Skeletal muscle satellite cell (primary cell): ENCODE data around the gene SUCO.

Source experiments
- H3K27me3 ChIP-seq: 2 replicates; pipeline ENCODE4 v1.7.0; 2013; ENCODE audit warnings: low read length; ENCODE audit not compliant: control insufficient read depth, insufficient read depth
- H3K36me3 ChIP-seq: 2 replicates; pipeline ENCODE4 v1.7.0; 2013; ENCODE audit warnings: mild to moderate bottlenecking, control low read depth, low read length; ENCODE audit not compliant: insufficient read depth
- H3K4me1 ChIP-seq: 2 replicates; pipeline ENCODE4 v1.7.0; 2013; ENCODE audit warnings: low read length; ENCODE audit not compliant: control insufficient read depth, insufficient read depth
- H3K4me2 ChIP-seq: 2 replicates; pipeline ENCODE4 v1.7.0; 2013; ENCODE audit warnings: mild to moderate bottlenecking, low read length
- H3K4me3 ChIP-seq: 2 replicates; pipeline ENCODE4 v1.7.0; 2013; ENCODE audit warnings: low read length
- H3K9ac ChIP-seq: 2 replicates; pipeline ENCODE4 v1.7.0; 2013; ENCODE audit warnings: mild to moderate bottlenecking, low read depth, low read length, moderate library complexity
- H3K9me3 ChIP-seq: replicated peaks from 2 replicates; pipeline ENCODE4 v1.7.0; 2013; ENCODE audit warnings: mild to moderate bottlenecking, control low read depth, low read length

Gene SUCO

GRCh38 chr1:172630056-172630818, 97.3 kb downstream of the SUCO start:
- Histone ChIP-seq H3K27me3 (no peaks in the 10 kb centered on the region), H3K9ac (no peak overlapping the region), H3K4me3 (peak overlapping the region; percentile 0), H3K9me3 (no peaks in the 10 kb centered on the region), H3K4me2 (peak overlapping the region; percentile 61), H3K36me3 (no peaks in the 10 kb centered on the region), H3K4me1 (peaks cover 18% of the 10 kb centered on the region)

GRCh38 chr1:172630868-172631267, 97.9 kb downstream of the SUCO start:
- H3K4me2 ChIP-seq, result peak overlapping the region; percentile 61
- no peaks in the 10 kb centered on the region for H3K36me3 ChIP-seq
- no peak overlapping the region for H3K9ac ChIP-seq
- H3K4me1 ChIP-seq, result peaks cover 18% of the 10 kb centered on the region
- H3K9me3 ChIP-seq, result no peaks in the 10 kb centered on the region
- H3K4me3 ChIP-seq, result peak overlapping the region; percentile 0
- H3K27me3 ChIP-seq, result no peaks in the 10 kb centered on the region

- Histone ChIP-seq H3K4me1 (peaks cover 31% of the 10 kb centered on the region), H3K4me3 (peak overlapping the region; percentile 3), H3K36me3 (no peaks in the 10 kb centered on the region), H3K4me2 (no peak overlapping the region), H3K9me3 (peaks cover 8% of the 10 kb centered on the region), H3K9ac (peak overlapping the region; percentile 69), H3K27me3 (no peaks in the 10 kb centered on the region)
Observed at GRCh38 chr1:172637522-172637921, 104.6 kb downstream of the SUCO start.

GRCh38 chr1:172638249-172638648, 105.3 kb downstream of the SUCO start:
- Histone ChIP-seq H3K4me1 (peaks cover 37% of the 10 kb centered on the region), H3K27me3 (no peaks in the 10 kb centered on the region), H3K4me2 (peak overlapping the region; percentile 65), H3K36me3 (no peaks in the 10 kb centered on the region), H3K4me3 (peak overlapping the region; percentile 32), H3K9me3 (peaks cover 8% of the 10 kb centered on the region), H3K9ac (peak overlapping the region; percentile 69)

GRCh38 chr1:172638885-172639831, 106.2 kb downstream of the SUCO start:
- H3K9me3 ChIP-seq, result peaks cover 8% of the 10 kb centered on the region
- peak overlapping the region; percentile 17 for H3K4me3 ChIP-seq
- peak overlapping the region; percentile 69 for H3K9ac ChIP-seq
- peak overlapping the region; percentile 65 for H3K4me2 ChIP-seq
- peaks cover 47% of the 10 kb centered on the region for H3K4me1 ChIP-seq
- no peaks in the 10 kb centered on the region for H3K36me3 ChIP-seq
- no peaks in the 10 kb centered on the region for H3K27me3 ChIP-seq

- Histone ChIP-seq H3K4me1 (peaks cover 47% of the 10 kb centered on the region), H3K9me3 (peaks cover 8% of the 10 kb centered on the region), H3K27me3 (no peaks in the 10 kb centered on the region), H3K36me3 (no peaks in the 10 kb centered on the region), H3K9ac (no peak overlapping the region), H3K4me2 (no peak overlapping the region), H3K4me3 (no peak overlapping the region)
Observed at GRCh38 chr1:172640111-172640510, 107.2 kb downstream of the SUCO start.

GRCh38 chr1:172641492-172641891, 108.5 kb downstream of the SUCO start:
- Histone ChIP-seq H3K4me3 (no peak overlapping the region), H3K36me3 (no peaks in the 10 kb centered on the region), H3K4me2 (no peak overlapping the region), H3K27me3 (no peaks in the 10 kb centered on the region), H3K9me3 (peaks cover 8% of the 10 kb centered on the region), H3K9ac (no peak overlapping the region), H3K4me1 (peaks cover 47% of the 10 kb centered on the region)

GRCh38 chr1:172642970-172643369, 110.0 kb downstream of the SUCO start:
- H3K4me1 ChIP-seq, result peaks cover 38% of the 10 kb centered on the region
- no peak overlapping the region for H3K4me2 ChIP-seq
- H3K4me3 ChIP-seq, result no peak overlapping the region
- no peaks in the 10 kb centered on the region for H3K9me3 ChIP-seq
- no peaks in the 10 kb centered on the region for H3K27me3 ChIP-seq
- no peaks in the 10 kb centered on the region for H3K36me3 ChIP-seq
- H3K9ac ChIP-seq, result no peak overlapping the region

GRCh38 chr1:172646653-172647052, 113.7 kb downstream of the SUCO start:
- Histone ChIP-seq H3K4me3 (no peak overlapping the region), H3K9me3 (no peaks in the 10 kb centered on the region), H3K36me3 (no peaks in the 10 kb centered on the region), H3K9ac (no peak overlapping the region), H3K4me1 (peaks cover 16% of the 10 kb centered on the region), H3K4me2 (no peak overlapping the region), H3K27me3 (no peaks in the 10 kb centered on the region)

- H3K9me3 ChIP-seq, result no peaks in the 10 kb centered on the region
- H3K9ac ChIP-seq, result no peak overlapping the region
- peaks cover 16% of the 10 kb centered on the region for H3K4me1 ChIP-seq
- H3K36me3 ChIP-seq, result no peaks in the 10 kb centered on the region
- no peaks in the 10 kb centered on the region for H3K27me3 ChIP-seq
- no peak overlapping the region for H3K4me3 ChIP-seq
- no peak overlapping the region for H3K4me2 ChIP-seq
Observed at GRCh38 chr1:172647110-172647564, 114.2 kb downstream of the SUCO start.

- H3K4me1 ChIP-seq, result peaks cover 14% of the 10 kb centered on the region
- H3K9ac ChIP-seq, result no peak overlapping the region
- no peaks in the 10 kb centered on the region for H3K27me3 ChIP-seq
- H3K9me3 ChIP-seq, result no peaks in the 10 kb centered on the region
- no peak overlapping the region for H3K4me2 ChIP-seq
- no peak overlapping the region for H3K4me3 ChIP-seq
- no peaks in the 10 kb centered on the region for H3K36me3 ChIP-seq
Observed at GRCh38 chr1:172647987-172648386, 115.0 kb downstream of the SUCO start.
